SKM-1 (cell line): Measurements from ENCODE around the gene CLTCL1.
"Not testable (repeated sequence)": the region's sequence is repeated elsewhere in the genome, so short reads cannot be mapped to it uniquely, and the experiment has no call there.

Experiments
- DNase-seq: peaks from one replicate; lab custom pipeline; 2025; ENCODE audit not compliant: unreplicated experiment; lab: John Stamatoyannopoulos, UW

CLTCL1 gene

DNA sequence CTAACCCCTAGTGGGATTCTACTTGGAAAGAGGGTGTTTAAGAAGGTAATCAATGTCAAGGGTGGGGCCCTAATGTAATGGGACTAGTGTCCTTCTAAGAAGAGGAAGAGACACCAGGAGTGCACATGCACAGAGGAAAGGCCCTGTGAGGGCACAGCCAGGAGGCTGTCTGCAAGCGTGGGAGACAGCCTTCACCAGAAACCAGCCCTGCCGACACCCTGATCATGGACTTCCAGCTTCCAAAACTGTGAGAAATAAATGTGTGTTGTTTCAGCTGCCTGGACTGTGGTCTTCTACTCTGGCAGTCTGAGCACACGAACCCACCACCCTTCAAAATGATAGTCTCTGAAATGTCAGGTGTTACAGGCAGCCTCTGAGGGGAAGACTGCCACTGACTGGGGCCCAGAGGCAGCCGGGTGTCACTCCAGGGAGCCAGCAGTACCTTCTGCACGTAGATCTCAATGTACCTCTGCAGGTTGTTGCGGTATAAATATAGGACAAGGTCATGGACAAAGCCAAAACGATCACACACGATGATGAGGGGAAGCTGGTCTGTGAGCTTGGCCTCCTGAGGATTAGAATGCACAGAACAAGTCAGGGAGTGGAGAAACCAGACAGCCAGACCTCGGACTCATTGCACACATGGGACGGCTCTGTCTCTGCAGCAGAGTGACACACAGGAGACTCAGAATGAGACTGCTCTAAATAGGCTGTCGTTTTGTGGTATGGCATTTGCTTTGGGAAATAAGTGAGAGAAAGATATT lies 69.1 kb downstream of the CLTCL1 start:
- DNase-seq: no peak

- DNase-seq: no peak
Observed at GRCh38 chr22:19220867-19221266, 70.7 kb downstream of the CLTCL1 start.

GRCh38 chr22:19218541-19219233 lies 72.8 kb downstream of the CLTCL1 start:
- no peak for DNase-seq

GRCh38 chr22:19216579-19216978 lies 74.9 kb downstream of the CLTCL1 start:
- DNase-seq: no peak

DNA sequence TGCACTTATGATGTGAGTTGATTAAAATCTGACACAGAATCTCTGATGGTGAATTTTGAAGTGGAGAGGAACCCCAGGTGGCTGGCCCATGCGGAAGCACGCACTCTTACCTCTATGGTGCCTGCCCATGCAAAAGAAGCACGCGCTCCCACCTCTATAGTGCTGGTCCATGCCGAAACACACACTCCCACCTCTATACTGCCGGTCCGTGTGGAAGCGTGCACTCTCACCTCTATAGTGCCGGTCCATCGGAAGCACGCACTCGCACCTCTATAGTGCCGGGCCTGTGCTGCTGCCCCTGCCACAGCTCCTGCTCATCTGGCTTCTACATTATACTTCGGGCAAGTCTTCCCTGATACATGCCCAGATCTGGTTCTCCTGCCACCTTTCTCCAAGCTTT lies 76.2 kb downstream of the CLTCL1 start:
- no peak for DNase-seq

- no peak for DNase-seq
Observed at GRCh38 chr22:19214078-19214473, 77.4 kb downstream of the CLTCL1 start.

GRCh38 chr22:19213442-19214077 lies 78.0 kb downstream of the CLTCL1 start:
- DNase-seq: no peak

- no peak for DNase-seq
Observed at GRCh38 chr22:19213001-19213400, 78.5 kb downstream of the CLTCL1 start.

- DNase-seq: no peak
Observed at GRCh38 chr22:19212302-19212870, 79.1 kb downstream of the CLTCL1 start.

DNA sequence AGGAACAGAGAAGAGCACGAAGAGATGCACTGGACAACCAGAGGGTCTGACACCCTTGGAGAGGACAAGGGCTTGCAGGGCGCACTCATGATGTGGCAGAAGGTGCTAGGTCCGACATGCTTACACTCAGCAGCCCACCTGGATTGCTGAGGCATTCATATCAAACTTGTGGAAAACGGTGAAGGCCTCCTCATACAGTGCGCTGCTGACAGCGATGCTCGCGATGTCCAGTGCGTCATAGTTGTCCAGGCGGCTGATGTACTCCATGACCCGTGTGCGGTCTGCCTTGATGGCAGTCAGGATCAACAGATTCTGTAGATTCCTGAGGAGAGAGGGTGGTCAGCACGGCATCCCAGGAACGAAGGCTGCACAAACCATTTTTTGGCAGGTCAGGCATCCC lies 81.3 kb downstream of the CLTCL1 start:
- no peak for DNase-seq

DNA sequence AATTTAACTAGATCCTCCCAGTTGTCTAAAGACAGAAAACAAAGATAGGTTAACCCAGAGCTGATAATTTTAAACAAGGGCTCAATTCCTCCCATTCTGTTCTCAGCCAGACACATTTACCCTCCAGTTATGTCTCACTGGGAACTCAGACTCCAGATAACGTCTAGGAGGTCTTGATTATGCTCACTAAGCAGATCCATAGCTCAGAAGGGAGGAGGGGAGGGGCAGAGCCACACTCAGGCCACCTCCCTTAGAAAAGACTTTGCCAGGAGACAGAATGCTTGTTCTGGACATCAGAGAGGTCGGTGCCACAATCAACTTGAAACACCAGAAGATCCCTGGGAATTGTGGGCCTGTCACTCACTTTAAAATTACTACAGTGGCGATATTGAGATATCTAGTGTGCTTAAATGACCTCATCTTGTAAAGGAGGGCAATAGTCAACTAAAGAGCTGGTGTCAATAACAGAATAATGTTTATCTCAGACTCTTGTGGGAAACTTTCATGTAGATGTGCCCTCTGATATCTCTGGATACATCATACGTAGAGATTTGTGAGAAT lies 83.2 kb downstream of the CLTCL1 start:
- DNase-seq: no peak

DNA sequence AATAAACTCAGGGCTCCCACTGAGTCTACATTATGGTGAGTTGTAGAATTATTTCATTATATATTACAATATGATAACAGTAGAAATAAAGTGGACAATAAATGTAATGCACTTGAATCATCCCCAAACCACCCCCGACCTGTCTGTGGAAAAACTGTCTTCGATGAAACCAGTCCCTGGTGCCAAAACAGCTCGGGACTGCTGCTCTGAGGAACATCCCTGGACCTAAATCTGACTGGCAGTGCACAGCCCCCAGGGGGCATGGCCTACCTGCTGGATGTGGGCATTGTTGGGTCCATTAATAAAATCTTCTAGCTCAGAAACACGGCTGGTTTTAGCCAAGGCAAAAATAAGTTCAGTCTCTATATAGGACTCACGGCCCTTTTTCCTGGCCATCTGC lies 83.6 kb downstream of the CLTCL1 start:
- DNase-seq: no peak

DNA sequence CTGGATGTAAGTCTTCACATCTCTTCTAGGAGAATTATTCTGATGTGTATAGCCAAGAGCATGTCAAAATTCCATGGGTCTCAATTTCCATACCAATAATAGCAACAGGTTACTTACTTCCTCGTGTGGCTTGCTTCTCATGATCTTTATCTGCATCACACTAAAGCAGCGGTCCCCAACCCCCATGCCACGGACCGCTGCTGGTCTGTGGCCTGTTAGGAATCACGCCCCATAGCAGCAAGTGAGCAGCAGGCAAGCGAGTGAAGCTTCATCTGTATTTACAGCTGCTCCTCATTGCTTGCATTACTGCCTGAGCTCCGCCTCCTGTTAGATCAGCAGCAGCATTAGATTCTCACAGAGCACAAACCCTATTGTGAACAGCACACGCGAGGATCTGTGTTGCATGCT lies 84.1 kb downstream of the CLTCL1 start:
- no peak for DNase-seq

DNA sequence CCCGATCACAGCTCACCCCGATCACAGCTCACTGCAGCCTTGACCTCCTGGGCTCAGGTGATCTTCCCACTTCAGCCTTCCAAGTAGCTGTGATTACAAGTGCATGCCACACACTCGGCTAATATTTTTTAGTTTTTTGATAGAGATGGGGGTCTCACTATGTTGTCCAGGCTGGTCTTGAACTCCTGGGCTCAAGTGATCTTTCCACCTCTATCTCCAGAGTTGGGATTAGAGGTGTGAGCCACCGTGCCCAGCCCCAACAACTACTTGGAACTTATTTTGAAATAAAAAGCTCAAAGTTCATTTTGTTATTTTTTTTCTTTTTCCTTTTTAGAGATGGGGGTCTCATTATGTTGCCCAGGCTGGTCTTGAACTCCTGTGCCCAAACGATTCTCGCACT lies 85.2 kb downstream of the CLTCL1 start:
- DNase-seq: no peak

DNA sequence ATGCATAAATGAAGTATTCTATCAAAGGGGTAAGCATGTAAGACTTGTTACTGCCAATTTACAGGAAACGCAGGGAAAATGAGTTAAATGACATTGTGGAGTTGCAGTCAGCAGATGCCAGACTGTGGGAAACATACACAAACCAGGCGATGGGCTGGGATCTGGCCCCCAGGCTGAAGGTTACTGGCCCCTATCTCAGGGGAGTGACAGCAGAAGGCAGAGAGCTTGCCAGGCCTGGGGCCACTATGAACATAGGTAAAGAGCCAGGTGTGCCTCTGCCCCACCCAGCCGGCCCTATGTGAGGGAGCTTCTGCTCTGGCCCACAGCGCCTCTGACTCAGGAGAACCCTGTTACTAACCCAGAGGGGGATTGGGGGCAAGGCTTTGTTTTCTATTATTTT lies 86.9 kb downstream of the CLTCL1 start:
- DNase-seq: no peak

DNA sequence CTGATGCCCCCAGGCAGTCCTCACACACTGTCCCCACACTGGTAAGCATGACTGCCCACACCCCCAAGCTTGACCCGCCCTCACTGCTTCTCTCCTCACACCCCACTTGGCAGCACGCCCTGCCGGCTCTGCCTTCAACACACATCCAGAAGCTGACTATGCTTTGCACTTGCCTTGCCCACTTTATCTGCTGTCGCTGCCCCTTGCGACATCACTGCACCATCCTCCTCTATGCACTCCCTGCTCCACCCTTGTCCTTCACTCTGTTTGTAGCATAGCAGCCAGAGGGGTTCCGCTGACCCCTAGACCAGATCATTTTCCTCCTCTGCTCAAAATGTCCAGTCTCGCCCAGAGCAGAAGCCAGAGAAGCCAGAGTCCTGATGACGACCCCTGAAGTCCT lies 87.7 kb downstream of the CLTCL1 start:
- DNase-seq: no peak

GRCh38 chr22:19202799-19203186 lies 88.7 kb downstream of the CLTCL1 start:
- not testable (repeated sequence) for DNase-seq

- DNase-seq: no peak
Observed at GRCh38 chr22:19201869-19202798, 89.4 kb downstream of the CLTCL1 start.

DNA sequence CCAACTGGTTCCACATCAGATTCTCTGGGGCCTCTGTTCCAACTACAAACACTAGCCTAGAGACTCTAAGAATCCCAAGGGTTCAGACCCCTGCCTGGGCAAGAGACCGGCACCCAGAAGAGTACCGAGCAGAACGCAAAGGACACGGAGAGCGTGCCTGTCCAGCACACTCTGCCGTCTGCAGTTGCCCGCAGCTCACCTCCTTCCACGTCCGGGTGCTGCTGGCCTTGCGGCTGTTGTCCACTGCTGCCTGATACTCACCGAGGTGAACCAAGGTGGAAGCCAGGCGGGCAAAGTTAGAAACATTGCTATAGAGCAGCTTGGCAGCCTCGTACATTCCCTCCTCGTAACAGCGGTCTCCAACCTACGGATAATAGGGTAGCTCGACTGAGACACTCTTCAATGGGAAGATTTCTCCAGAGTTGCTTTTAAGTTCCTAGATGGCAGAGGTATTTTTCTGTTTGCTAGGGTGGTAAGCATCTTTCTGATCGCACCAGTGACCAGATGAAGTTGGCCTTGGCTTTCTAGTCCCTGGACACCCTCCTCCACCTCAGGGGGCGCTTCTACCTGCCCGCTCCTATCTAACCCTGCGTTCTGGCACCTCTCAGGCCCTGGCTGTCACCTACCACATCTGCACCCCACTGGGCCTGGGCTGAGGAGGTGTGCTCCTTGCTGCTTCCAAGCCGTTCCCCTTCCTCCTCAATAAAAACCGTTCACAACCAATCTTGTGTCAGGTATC lies 90.2 kb downstream of the CLTCL1 start:
- DNase-seq: no peak

- DNase-seq: no peak
Observed at GRCh38 chr22:19199479-19199878, 92.0 kb downstream of the CLTCL1 start.
